ENCODE results near the gene LRFN4.

Gene LRFN4

DNA sequence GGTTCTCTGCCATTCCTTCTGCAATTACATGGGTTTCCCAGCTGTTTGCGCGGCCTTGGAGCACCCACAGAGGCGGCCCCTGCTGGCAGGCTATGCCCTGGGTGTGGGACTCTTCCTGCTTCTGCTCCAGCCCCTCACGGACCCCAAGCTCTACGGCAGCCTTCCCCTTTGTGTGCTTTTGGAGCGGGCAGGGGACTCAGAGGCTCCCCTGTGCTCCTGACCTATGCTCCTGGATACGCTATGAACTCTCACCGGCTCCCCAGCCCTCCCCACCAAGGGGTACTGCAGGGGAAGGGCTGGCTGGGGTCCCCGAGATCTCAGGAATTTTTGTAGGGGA lies 11.0 kb upstream of the LRFN4 start:
- no peak for DNase-seq

DNA sequence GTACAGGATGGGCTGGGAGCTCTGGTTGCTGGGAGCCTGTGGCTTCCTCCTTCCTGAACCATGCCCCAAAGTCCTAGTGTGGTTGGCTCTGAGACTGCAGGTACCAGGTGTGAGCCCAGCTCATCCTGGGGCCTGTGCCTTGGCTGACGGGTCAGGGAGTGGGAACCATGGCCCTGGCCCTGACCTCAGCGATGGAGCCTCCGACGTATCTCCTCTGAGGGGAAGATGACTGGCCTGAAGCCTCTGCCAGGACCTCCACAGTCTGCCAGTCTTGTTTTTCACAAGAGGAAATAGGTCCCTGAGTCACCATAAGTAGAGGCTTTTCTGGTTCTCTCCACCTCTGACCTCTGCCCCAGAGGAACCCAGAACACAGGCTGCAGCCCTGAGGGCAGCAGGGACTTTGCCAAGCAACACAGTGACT lies 10.2 kb upstream of the LRFN4 start:
- DNase-seq = no peak

GRCh38 chr11:66847461-66848232 lies 9.2 kb upstream of the LRFN4 start:
- DNase-seq = no peak

GRCh38 chr11:66848671-66849500 lies 8.0 kb upstream of the LRFN4 start:
- no peak for DNase-seq

DNA sequence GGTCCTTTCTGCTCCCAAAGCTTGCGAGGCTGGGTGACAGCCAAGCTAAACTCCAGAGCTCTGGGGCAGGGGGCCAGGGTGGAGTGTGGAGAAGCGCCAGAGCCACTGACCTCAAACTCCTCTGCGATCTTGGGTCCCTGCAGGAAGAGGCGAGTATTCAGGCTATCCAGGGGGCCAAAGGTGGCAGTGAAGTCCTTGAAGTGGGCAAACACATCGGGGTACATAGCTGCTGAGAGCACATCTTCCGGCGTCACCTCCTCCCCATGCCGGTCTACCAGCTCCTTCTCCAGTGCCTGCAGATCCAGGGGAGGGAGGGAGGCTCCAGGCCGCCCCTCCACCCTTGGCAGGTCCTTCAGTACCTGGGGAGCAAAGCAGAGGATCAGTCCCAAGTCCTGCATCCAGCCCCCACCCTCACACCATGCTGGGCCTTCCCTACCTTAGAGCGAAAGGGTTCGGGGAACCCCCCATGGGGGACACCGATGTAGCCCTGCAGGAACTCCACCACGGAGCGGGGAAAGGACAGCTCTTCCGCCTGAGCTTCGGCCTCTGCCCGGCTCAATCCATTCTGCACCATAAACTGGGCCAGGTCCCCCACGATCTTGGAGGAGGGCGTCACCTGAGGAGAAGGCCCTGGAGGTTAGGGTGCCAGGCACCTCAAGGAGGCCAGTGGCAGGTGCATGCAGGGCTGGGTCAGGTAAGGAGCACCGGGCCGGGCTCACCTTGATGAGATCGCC lies 7.2 kb upstream of the LRFN4 start:
- DNase-seq = no peak

- DNase-seq = no peak
Observed at GRCh38 chr11:66850235-66850587, 6.7 kb upstream of the LRFN4 start.

DNA sequence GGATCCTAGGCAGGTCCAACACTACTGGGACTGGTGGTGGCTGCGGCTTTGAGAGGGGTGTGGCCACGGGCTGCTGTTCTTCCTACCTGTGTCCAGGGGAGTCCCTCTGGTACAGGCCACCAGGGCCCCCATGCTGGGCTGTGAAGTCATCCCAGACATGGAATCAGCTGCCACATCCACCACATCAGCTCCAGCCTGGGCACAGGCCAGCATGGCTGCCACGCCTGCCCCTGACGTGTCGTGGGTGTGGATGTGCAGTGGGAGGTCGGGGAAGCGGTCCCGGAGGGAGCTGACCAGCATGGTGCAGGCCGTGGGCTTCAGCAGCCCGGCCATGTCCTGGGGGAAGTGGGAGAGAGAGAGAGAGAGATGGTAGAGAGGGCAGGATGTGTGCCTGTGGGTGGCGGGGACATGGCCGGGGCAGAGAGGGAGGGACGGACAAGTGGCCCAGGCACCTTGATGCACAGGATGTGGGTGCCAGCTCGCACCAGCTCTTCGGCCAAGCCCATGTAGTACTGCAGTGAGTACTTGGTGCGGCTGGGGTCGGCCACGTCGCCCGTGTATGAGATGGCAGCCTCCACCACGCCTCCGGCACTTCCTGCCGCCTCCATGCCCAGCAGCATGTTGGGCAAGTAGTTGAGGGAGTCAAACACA lies 6.2 kb upstream of the LRFN4 start:
- no peak for DNase-seq

- no peak for DNase-seq
Observed at GRCh38 chr11:66851239-66851596, 5.6 kb upstream of the LRFN4 start.

- DNase-seq = peak; percentile 22
Observed at GRCh38 chr11:66851698-66852465, 5.0 kb upstream of the LRFN4 start.

DNA sequence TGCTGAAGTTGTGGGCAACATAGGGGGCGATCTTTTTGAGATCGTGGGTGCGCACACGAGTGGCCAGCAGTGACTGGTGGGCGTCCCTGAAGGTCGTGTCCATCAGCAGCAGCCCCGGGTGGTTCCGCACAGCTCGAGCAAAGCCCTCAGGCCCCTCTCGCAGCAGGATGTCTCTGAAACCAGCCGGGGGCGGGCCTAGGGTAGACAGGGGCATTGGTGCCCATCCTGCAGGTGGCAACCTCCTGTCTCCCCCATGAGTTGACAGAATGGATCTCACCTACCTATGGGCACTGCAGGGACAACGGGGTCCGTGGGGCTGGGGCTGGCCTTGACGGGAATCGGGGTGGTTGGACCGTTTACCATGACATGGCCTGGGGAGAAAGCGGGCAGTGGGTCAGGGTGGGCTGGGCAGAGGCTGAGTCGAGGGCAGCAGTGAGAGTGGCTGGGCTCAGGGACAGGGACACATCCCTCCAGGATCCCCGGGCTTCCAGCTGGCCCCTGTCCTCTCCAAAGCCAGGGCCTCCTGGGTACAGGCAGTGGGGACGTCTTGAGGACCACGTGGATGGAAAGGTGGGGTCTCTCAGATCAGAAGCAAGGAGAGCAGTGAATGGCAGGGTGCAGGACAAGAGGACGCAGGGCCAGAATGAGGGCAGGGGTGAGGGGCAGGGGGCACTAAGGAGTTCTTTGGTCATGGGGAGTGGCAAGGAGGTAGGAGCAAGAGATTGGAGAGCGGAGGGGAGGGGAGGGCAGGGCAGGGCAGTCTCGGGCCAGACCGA lies 4.2 kb upstream of the LRFN4 start:
- DNase-seq = no peak

- no peak for DNase-seq
Observed at GRCh38 chr11:66853242-66854229, 3.3 kb upstream of the LRFN4 start.

GRCh38 chr11:66854231-66854661 lies 2.6 kb upstream of the LRFN4 start:
- no peak for DNase-seq

DNA sequence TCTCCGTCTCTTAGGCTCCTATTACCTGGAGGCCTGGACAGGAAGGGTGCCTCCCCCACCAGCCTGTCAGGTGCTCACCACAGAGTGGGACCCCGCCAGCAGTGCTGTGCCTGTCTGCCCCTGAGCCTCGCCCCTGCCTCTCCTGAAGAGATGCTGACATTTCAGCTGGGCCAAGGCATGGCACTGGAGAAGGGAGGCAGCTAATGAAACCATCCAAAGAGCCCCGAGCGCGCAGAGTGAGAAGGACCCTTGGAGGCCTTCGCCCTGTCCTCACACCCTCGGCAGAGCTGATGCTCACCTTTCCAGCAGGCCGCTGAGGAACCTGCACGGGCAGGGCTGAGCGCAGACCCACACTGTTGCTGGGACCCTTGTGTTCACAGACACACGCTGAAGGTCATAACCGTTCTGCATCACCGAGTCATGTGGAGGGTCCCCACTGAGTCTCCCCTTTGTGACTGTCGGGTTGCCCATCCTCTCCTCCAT lies 2.1 kb upstream of the LRFN4 start:
- no peak for DNase-seq

DNA sequence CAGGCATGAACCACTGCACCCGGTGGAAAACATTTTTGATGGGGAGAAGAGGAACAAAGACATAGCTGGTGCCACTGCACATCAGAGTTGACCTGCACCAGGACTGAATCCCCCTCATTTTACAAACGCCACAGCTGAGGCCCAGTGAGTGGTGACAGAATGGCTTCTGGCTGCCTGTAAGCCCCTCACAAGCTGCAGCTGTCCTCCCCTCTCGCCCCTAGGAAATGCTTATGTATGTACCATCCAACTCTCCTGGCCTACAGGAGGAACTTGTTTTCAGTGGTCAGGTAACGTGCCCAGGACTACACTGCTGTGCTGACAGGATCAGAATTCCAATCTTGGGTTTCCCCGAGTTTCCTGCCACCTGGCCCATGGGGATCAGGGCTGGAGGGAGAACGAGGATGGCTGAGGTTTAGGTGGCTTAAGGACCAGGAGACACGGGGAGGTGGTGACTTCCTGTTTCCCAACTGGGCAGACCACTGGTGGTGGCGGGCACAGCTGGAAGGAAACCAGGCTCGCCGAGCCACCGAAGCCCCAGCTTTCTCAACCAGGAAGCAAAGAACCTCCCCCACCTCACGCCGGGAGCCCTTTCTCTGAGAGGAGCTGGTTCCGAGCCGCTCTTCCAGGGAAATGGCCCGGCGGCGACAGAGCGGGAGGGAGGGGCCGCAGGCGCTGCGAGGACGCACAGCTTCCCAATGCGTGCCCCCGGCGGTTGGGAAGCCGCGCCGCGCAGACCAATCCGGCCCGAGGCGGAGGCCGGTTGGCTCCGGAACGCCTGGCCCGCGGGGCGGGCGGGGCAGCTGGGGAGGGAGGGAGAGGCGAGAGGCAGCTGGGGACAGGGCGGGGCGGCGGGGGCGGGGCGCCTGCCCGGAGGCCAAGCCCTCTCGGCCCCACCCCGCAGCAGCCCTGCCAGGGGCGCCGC lies 1.0 kb upstream of the LRFN4 start:
- peak; percentile 79 for DNase-seq

DNA sequence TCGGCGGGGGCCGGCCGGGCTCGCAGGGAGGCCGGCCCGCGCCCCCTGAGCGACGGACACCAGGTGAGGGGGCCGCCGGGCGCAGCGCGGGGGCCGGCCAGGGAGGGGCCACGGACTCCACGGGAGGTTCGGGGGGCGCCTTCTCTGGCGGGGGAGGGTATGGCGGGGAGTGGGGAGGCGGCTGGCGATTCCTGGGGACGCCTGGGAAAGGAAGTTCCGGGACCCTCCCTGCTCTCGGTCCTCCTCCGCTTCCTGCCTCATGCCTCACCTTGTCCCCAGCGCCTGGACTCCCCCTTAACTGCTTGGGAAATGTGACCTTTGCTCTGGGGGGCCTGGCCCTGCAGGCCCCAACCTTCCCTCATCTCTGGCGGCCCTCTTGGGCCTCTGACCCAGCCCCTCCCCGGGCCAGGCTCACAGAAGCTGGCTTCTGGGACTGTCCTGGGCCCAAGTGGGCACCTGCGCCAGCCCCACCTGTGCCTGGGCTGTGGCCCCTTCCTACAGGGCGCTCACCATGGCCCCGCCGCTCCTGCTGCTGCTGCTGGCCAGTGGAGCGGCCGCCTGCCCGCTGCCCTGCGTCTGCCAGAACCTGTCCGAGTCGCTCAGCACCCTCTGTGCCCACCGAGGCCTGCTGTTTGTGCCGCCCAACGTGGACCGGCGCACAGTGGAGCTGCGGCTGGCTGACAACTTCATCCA lies 516 bp downstream of the LRFN4 start:
- DNase-seq = no peak

DNA sequence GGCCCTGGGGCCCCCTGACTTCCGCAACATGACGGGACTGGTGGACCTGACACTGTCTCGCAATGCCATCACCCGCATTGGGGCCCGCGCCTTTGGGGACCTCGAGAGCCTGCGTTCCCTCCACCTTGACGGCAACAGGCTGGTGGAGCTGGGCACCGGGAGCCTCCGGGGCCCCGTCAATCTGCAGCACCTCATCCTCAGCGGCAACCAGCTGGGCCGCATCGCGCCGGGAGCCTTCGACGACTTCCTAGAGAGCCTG lies 992 bp downstream of the LRFN4 start:
- no peak for DNase-seq

GRCh38 chr11:66858186-66858938 lies 1.5 kb downstream of the LRFN4 start:
- no peak for DNase-seq
